Suprapubic skin (tissue), 3 donors: ENCODE measurements around the gene TBXAS1.

Experiments
- EP300 ChIP-seq: sonication (generic); formaldehyde crosslinking; IDR thresholded peaks from one replicate; pipeline ENCODE4 v1.6.1; 2017; ENCODE audit warnings: antibody characterized with exemption
- POLR2A ChIP-seq, 2 donors: fragments of 450-650 bp; IDR thresholded peaks; one replicate each; pipeline ENCODE4 v1.6.1; 2017; ENCODE audit warnings: antibody characterized with exemption in 2 of 2, mild to moderate bottlenecking in 2 of 2, moderate library complexity in 2 of 2
- TF ChIP-seq, protein P1 (sequence below), 2 donors: fragments of 200-600 bp in 1 of 2; fragments of 450-650 bp in 1 of 2; sonication (generic) in 1 of 2; IDR thresholded peaks; one replicate each; pipeline ENCODE4 v1.5.1; 2016 to 2019; ENCODE audit warnings: antibody characterized with exemption in 2 of 2, mild to moderate bottlenecking in 1 of 2, moderate library complexity in 1 of 2

DNA sequence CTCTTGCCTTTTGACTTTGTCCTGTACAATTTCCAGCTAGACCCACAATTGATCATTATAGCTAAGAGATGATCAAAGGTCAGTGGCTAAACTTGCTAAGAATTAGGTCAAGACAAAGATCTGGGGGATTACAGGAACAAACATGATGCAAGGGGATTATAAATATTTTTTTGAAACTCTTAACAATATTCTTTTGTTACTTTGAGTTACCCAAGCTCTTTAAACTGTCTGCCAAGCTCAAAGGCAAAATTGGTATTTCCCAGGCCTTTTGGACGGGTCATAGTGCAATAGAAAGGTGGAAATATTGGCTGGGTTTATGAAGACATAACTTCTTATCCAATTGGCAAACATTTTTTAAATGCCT is 23.4 kb downstream of the TBXAS1 start:
- TF ChIP-seq EP300, result no peak
- TF ChIP-seq, protein P1, sequence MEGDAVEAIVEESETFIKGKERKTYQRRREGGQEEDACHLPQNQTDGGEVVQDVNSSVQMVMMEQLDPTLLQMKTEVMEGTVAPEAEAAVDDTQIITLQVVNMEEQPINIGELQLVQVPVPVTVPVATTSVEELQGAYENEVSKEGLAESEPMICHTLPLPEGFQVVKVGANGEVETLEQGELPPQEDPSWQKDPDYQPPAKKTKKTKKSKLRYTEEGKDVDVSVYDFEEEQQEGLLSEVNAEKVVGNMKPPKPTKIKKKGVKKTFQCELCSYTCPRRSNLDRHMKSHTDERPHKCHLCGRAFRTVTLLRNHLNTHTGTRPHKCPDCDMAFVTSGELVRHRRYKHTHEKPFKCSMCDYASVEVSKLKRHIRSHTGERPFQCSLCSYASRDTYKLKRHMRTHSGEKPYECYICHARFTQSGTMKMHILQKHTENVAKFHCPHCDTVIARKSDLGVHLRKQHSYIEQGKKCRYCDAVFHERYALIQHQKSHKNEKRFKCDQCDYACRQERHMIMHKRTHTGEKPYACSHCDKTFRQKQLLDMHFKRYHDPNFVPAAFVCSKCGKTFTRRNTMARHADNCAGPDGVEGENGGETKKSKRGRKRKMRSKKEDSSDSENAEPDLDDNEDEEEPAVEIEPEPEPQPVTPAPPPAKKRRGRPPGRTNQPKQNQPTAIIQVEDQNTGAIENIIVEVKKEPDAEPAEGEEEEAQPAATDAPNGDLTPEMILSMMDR (IDR thresholded peaks at IDR 0.05), result no peak
- no peak for TF ChIP-seq POLR2A (IDR thresholded peaks at IDR 0.05)
